Measurements from ENCODE around the gene CDH23.

The CDH23 gene

DNA sequence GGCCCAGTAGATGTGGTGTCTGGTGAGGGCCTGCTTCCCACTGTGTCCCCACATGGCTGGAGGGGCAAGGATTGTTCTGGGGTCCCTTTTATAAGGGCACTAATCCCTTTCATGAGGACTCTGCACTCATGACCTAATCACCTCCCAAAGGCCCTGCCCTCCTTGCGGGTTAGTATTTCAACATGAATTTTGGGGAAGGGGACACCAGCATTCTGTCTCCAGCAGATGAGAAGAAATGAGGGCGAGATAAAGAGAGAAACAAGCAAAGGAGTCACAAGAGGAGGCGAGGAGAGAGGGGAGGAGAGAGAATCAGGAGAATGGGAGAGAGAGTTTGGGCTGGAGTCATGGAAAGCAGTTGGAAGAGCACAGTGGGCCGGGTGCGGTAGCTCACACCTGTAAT, 239.1 kb downstream of the CDH23 start:
- Histone ChIP-seq H3K27me3 (ENCODE audit: insufficient read depth, poor library complexity, severe bottlenecking) (peaks cover 2% of the 10 kb centered on the region), H3K36me3 (ENCODE audit: low read depth) (no peaks in the 10 kb centered on the region), H3K4me1 (ENCODE audit: insufficient read depth, poor library complexity, severe bottlenecking) (no peaks in the 10 kb centered on the region), H3K27ac (ENCODE audit: poor library complexity, severe bottlenecking) (no peak overlapping the region), H3K9me3 (ENCODE audit: severe bottlenecking) (no peaks in the 10 kb centered on the region), H3K4me3 (ENCODE audit: severe bottlenecking) (no peak overlapping the region)
- no peak for ATAC-seq (ENCODE audit: low read depth)
- TF ChIP-seq, protein P1, sequence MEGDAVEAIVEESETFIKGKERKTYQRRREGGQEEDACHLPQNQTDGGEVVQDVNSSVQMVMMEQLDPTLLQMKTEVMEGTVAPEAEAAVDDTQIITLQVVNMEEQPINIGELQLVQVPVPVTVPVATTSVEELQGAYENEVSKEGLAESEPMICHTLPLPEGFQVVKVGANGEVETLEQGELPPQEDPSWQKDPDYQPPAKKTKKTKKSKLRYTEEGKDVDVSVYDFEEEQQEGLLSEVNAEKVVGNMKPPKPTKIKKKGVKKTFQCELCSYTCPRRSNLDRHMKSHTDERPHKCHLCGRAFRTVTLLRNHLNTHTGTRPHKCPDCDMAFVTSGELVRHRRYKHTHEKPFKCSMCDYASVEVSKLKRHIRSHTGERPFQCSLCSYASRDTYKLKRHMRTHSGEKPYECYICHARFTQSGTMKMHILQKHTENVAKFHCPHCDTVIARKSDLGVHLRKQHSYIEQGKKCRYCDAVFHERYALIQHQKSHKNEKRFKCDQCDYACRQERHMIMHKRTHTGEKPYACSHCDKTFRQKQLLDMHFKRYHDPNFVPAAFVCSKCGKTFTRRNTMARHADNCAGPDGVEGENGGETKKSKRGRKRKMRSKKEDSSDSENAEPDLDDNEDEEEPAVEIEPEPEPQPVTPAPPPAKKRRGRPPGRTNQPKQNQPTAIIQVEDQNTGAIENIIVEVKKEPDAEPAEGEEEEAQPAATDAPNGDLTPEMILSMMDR (IDR thresholded peaks at IDR 0.05; ENCODE audit: poor library complexity, severe bottlenecking), result no peak
- DNase-seq (ENCODE audit: low spot score), result no peak

DNA sequence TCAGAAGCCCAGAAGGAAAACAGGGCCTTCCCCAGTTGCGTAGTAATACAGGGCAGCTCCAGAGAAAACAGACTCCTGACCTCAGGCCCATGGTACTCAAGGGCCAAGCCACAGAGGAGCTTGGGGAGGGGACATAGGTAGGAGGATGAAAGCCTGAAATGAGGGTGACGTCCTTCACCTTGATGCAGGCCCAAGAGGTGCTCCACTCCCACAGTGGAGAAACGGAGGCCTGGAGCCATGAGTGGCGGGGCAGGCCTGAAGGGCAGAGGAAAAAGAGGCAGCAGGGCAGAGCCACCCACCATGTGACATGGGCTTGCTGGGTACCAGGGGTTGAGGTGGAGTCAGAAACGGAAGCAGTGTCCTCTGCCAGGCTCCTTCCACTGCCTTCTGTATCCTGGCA, 239.9 kb downstream of the CDH23 start:
- H3K27me3 ChIP-seq (ENCODE audit: insufficient read depth, poor library complexity, severe bottlenecking), result peaks cover 2% of the 10 kb centered on the region
- TF ChIP-seq, protein P1 (IDR thresholded peaks at IDR 0.05; ENCODE audit: poor library complexity, severe bottlenecking), result no peak
- ATAC-seq (ENCODE audit: low read depth) (no peak), DNase-seq (ENCODE audit: low spot score) (no peak)
- H3K36me3 ChIP-seq (ENCODE audit: low read depth), result no peaks in the 10 kb centered on the region
- no peak overlapping the region for H3K4me3 ChIP-seq (ENCODE audit: severe bottlenecking)
- H3K27ac ChIP-seq (ENCODE audit: poor library complexity, severe bottlenecking), result no peak overlapping the region
- H3K4me1 ChIP-seq (ENCODE audit: insufficient read depth, poor library complexity, severe bottlenecking), result no peaks in the 10 kb centered on the region
- no peaks in the 10 kb centered on the region for H3K9me3 ChIP-seq (ENCODE audit: severe bottlenecking)

DNA sequence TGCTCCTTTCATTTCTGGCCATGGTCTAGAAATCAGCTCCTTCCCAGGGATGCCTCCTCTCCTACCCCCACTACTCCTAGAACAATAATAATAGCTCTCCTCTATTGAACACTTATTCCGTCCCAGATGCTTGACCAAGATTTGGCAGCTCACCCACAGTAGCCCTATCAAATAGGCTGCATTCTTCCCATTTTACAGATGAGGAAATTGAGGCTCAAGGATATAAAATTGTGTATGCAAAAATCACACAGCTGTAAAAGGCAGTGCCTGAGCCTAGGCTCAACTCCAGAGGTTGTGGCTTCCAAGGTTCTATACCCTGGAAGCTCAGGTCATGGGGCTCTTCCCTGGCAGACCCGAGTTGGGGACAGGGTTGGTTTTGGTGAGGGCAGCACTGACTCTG, 240.6 kb downstream of the CDH23 start:
- Histone ChIP-seq H3K27ac (ENCODE audit: poor library complexity, severe bottlenecking) (no peak overlapping the region), H3K4me1 (ENCODE audit: insufficient read depth, poor library complexity, severe bottlenecking) (no peaks in the 10 kb centered on the region), H3K36me3 (ENCODE audit: low read depth) (no peaks in the 10 kb centered on the region), H3K4me3 (ENCODE audit: severe bottlenecking) (no peak overlapping the region), H3K27me3 (ENCODE audit: insufficient read depth, poor library complexity, severe bottlenecking) (no peaks in the 10 kb centered on the region), H3K9me3 (ENCODE audit: severe bottlenecking) (no peaks in the 10 kb centered on the region)
- TF ChIP-seq, protein P1 (IDR thresholded peaks at IDR 0.05; ENCODE audit: poor library complexity, severe bottlenecking), result no peak
- no peak for DNase-seq (ENCODE audit: low spot score)
- no peak for ATAC-seq (ENCODE audit: low read depth)

DNA sequence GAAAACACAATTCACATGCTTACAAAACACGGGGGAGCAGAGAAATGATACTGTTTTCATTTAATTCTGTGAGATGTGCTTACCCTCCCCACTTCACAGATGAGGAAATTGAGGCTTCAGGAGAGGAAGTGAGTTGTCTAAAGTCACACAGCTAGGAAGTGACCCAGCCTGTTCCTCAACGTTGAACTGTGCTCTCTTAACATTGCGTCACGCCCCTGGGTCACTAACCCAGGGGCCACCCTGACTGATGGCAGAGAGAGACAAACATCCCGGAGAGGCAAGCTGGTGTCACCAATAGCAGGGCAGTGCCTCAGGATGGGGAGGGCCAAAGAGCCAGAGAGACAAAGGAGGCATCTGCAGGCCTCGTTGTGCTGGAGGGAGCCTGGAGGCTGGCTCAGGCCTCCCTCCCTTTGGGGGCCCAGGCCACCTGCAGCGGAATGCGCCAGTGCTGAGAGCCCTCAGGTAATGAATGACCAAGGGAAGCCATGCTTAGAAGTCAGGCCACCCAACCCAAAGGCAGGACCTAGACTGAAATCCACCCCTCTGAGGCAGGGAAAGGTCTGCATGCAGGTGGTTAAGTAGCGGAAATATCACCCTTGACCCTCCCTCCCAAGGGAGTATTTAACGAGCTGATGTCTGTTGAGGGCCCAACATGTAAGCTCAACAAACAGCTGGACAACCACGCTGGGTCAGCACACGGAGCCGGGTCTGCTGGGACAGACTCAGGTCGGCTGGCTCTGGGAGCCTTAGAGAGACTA, 241.5 kb downstream of the CDH23 start:
- no peaks in the 10 kb centered on the region for H3K4me1 ChIP-seq (ENCODE audit: insufficient read depth, poor library complexity, severe bottlenecking)
- H3K27me3 ChIP-seq (ENCODE audit: insufficient read depth, poor library complexity, severe bottlenecking), result no peaks in the 10 kb centered on the region
- no peaks in the 10 kb centered on the region for H3K9me3 ChIP-seq (ENCODE audit: severe bottlenecking)
- TF ChIP-seq, protein P1 (IDR thresholded peaks at IDR 0.05; ENCODE audit: poor library complexity, severe bottlenecking), result no peak
- no peak overlapping the region for H3K4me3 ChIP-seq (ENCODE audit: severe bottlenecking)
- DNase-seq (ENCODE audit: low spot score) (no peak), ATAC-seq (ENCODE audit: low read depth) (no peak)
- H3K27ac ChIP-seq (ENCODE audit: poor library complexity, severe bottlenecking), result no peak overlapping the region
- H3K36me3 ChIP-seq (ENCODE audit: low read depth), result no peaks in the 10 kb centered on the region
